ENCODE results near the gene MYO3A. TPM values are rescaled to one million over a fixed set of nuclear protein-coding genes. Genes with fewer than 3 reads are reported as not detected.

The MYO3A gene
- total and polyA plus RNA-seq, 2 experiments from 2014 or later = 0.55 to 5.9 TPM

GRCh38 chr10:25978771-25979170 lies 44.7 kb downstream of the MYO3A start:
- Histone ChIP-seq H3K36me3 (no peaks in the 10 kb centered on the region), H3K9me3 (ENCODE audit: low read depth) (no peaks in the 10 kb centered on the region), H3K27me3 (no peaks in the 10 kb centered on the region), H3K4me3 (no peak overlapping the region), H3K4me1 (ENCODE audit: low read depth) (no peaks in the 10 kb centered on the region), H3K27ac (no peak overlapping the region)
- no peak for TF ChIP-seq CTCF (IDR thresholded peaks at IDR 0.05; ENCODE audit: low read depth, low read length)
- no peak for DNase-seq (ENCODE audit: low read depth in 1 of 2, low spot score in 1 of 2)

- Histone ChIP-seq H3K27me3 (no peaks in the 10 kb centered on the region), H3K4me1 (ENCODE audit: low read depth) (no peaks in the 10 kb centered on the region), H3K27ac (no peak overlapping the region), H3K4me3 (no peak overlapping the region), H3K36me3 (no peaks in the 10 kb centered on the region), H3K9me3 (ENCODE audit: low read depth) (no peaks in the 10 kb centered on the region)
- DNase-seq (ENCODE audit: low read depth in 1 of 2, low spot score in 1 of 2) = no peak
- TF ChIP-seq CTCF (IDR thresholded peaks at IDR 0.05; ENCODE audit: low read depth, low read length) = no peak
Observed at GRCh38 chr10:25982107-25982506, 48.1 kb downstream of the MYO3A start.

GRCh38 chr10:25988583-25988982 lies 54.6 kb downstream of the MYO3A start:
- no peak overlapping the region for H3K4me3 ChIP-seq
- no peaks in the 10 kb centered on the region for H3K27me3 ChIP-seq
- no peak overlapping the region for H3K27ac ChIP-seq
- no peak for TF ChIP-seq CTCF (IDR thresholded peaks at IDR 0.05; ENCODE audit: low read depth, low read length)
- H3K4me1 ChIP-seq (ENCODE audit: low read depth) = no peaks in the 10 kb centered on the region
- DNase-seq (ENCODE audit: low read depth in 1 of 2, low spot score in 1 of 2) = no peak
- H3K36me3 ChIP-seq = no peaks in the 10 kb centered on the region
- no peaks in the 10 kb centered on the region for H3K9me3 ChIP-seq (ENCODE audit: low read depth)

- no peak for TF ChIP-seq CTCF (IDR thresholded peaks at IDR 0.05; ENCODE audit: low read depth, low read length)
- no peaks in the 10 kb centered on the region for H3K36me3 ChIP-seq
- H3K4me3 ChIP-seq = no peak overlapping the region
- H3K27me3 ChIP-seq = no peaks in the 10 kb centered on the region
- no peak for DNase-seq (ENCODE audit: low read depth in 1 of 2, low spot score in 1 of 2)
- no peak overlapping the region for H3K27ac ChIP-seq
- no peaks in the 10 kb centered on the region for H3K4me1 ChIP-seq (ENCODE audit: low read depth)
- H3K9me3 ChIP-seq (ENCODE audit: low read depth) = no peaks in the 10 kb centered on the region
Observed at GRCh38 chr10:25989951-25990350, 55.9 kb downstream of the MYO3A start.

- no peaks in the 10 kb centered on the region for H3K9me3 ChIP-seq (ENCODE audit: low read depth)
- TF ChIP-seq CTCF (IDR thresholded peaks at IDR 0.05; ENCODE audit: low read depth, low read length) = no peak
- no peaks in the 10 kb centered on the region for H3K4me1 ChIP-seq (ENCODE audit: low read depth)
- H3K36me3 ChIP-seq = no peaks in the 10 kb centered on the region
- H3K27ac ChIP-seq = no peak overlapping the region
- H3K4me3 ChIP-seq = no peak overlapping the region
- H3K27me3 ChIP-seq = no peaks in the 10 kb centered on the region
- no peak for DNase-seq (ENCODE audit: low read depth in 1 of 2, low spot score in 1 of 2)
Observed at GRCh38 chr10:25999295-25999981, 65.4 kb downstream of the MYO3A start.

All from cardiac muscle cell (in vitro differentiated cells and primary cell).